Putamen (tissue), 1 donor: ENCODE measurements around the gene DLGAP1.
A peak's percentile ranks its signal among the peaks of the same experiment; 100 is the strongest.

Experiments used
- DNase-seq: peaks from one replicate; pipeline ENCODE4 v3.0.0-alpha.2; 2016; ENCODE audit warnings: low spot score

DLGAP1 gene

GRCh38 chr18:3993941-3994687 is 461.0 kb downstream of the DLGAP1 start:
- DNase-seq: no peak

DNA sequence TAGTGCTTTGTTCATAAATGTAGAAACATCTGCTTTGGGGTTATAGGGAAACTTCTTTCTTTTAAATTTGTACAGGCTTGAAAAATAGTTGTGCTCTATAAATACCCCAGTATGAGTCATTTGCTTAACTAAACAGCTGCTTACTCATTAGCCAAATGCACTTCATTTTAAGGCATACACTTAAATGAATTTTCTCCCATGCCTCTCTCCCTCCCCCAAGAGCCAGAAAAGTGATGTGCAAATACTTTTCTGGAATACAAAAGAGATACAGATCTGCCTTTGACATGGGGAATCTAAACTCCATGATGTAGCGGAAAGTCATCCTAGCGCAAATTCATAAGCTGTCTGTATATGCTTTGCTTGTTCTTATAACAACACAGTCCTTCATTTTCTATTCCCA is 469.4 kb downstream of the DLGAP1 start:
- no peak for DNase-seq

DNA sequence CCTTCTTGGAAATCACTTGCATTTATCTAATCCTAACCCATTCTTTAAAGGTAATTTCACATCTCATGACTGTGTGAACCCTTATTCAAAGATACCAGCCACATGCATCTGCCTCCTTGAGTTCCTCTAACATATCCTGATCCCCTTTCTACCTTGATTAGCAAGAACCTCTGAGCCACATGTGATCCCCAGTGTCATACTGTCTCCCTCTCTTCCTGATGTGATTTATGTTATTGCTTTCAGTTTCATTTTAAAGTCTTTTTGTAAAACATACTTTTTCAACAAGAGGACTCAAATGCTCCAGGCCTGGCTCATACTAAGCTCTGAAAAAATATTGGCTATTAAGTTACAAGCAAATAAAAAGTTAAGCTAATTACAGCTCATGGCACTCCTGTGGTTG is 470.1 kb downstream of the DLGAP1 start:
- no peak for DNase-seq

GRCh38 chr18:3984163-3984757 is 470.8 kb downstream of the DLGAP1 start:
- DNase-seq: no peak

- DNase-seq: no peak
Observed at GRCh38 chr18:3983351-3983969, 471.6 kb downstream of the DLGAP1 start.

DNA sequence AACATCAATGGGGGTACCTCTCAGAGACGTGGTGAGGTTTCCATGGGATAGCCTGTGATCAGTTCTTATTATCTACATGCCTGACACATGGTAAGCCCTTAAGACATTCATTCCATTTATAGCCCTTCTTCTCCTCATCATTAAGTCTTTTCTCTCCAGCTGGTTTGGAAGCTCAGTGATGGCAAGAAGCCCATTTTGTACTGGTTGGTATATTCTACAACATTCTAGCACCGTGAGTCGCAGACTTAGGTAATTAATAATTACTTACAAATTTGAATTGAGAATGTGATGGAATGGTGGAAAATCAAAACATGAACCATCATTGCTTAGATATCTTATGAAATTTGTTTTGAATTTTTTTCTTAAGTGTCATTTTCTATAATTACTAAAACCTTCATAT is 472.6 kb downstream of the DLGAP1 start:
- DNase-seq: no peak

- DNase-seq: no peak
Observed at GRCh38 chr18:3979024-3979423, 476.1 kb downstream of the DLGAP1 start.

GRCh38 chr18:3973191-3973850 is 481.8 kb downstream of the DLGAP1 start:
- no peak for DNase-seq

GRCh38 chr18:3972291-3972930 is 482.7 kb downstream of the DLGAP1 start:
- no peak for DNase-seq

GRCh38 chr18:3970929-3971328 is 484.2 kb downstream of the DLGAP1 start:
- no peak for DNase-seq

- DNase-seq: no peak
Observed at GRCh38 chr18:3967359-3968180, 487.5 kb downstream of the DLGAP1 start.

DNA sequence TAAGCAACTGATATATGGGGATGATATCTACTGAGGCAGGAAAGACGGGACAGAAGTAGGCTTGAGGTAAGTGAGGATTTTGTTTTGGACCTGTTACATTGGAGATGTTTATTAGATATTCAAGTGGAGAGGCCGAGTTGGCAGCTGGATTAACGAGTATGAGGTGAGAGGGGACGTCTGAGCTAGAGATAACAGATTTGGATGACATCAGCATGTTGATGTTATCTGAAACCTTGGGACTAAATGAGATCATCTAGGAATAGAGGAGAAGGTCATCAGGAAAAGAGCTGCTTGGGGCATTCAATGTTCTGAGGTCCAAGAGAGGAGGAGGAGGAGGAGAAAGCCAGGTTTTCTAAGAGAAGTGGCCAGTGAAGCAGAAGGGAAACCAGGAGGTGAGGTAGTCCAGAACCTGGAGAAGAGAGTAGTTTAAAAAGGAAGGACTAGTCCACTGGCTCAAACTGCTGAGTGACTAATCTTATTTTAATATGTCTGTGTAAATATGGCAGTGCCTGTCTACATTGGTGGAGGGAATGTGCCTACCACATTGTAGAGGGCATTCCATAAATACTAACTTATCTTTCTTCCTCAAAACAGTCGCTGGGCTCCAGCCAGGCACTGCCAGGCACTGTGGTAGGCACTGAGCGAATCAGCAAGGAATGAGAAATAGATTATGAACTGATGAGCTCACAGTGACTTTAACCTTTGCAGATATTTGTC is 488.3 kb downstream of the DLGAP1 start:
- no peak for DNase-seq

DNA sequence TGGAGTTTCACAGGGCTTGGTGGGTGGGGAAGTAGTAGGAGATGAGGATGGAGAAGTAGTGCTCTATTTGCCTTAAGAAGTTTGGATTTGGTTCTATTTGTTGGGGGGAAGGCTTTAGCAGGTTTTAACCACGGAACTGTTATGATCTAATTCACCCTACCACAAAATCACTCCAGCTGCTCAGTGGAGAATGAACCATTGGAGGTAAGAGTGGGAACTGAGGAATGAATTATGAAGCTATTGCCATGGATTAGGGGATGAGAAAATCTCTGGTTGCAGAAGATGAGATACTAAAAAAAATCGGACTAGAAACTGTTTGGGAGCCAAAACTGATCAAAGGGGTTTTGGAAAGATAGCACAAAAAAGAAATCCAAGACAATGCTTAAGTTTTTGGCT is 488.9 kb downstream of the DLGAP1 start:
- no peak for DNase-seq

DNA sequence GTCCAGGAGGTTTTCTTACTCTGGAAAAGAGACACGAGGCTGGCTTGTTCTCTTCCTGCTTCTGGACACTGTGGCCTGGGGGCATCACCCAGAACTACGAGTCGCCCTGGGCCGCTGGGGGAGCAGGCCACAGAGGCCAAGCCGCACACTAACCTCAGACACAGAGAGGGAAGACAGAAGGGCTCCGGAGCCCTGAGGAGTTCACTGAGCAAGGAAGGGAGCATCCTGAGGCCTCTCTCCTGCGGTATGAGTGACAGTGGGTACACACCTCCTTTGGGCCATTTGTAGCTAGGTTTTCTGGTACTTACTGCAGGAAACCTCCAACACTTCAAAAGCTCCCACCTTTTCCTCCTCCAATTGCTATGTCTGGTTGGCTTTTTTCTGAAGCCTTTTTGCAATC is 494.1 kb downstream of the DLGAP1 start:
- DNase-seq: no peak

GRCh38 chr18:3960142-3960541 is 495.0 kb downstream of the DLGAP1 start:
- DNase-seq: no peak

- peak; percentile 42 for DNase-seq
Observed at GRCh38 chr18:3952031-3952430, 503.1 kb downstream of the DLGAP1 start.

- no peak for DNase-seq
Observed at GRCh38 chr18:3950668-3951404, 504.3 kb downstream of the DLGAP1 start.

DNA sequence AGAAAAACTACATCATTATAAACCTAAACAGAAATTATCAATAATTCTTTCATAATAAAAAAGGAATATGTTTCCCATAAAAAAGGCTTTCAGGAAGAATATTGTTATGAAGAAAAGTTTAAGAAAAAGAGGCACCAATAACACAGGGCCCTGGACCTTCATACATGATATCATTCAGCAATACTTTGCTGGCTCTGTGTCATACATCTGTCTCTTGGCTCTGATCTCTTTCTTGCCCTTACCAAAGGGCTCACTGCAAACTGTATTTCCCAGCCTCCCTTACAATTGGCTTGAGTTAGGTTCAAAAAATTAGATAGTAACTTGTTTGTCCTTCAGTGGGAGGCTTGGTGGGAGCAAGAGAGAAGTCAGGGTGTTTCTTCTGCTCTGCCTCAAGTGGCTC is 506.1 kb downstream of the DLGAP1 start:
- no peak for DNase-seq

- DNase-seq: no peak
Observed at GRCh38 chr18:3947383-3947782, 507.7 kb downstream of the DLGAP1 start.

GRCh38 chr18:3935305-3935704 is 519.8 kb downstream of the DLGAP1 start:
- DNase-seq: no peak
